HG03378 (cell line): ENCODE data around the gene CBY1.

ENCODE experiments used
- ATAC-seq: cut with Tn5 transposase; IDR thresholded peaks from one replicate; pipeline ENCODE4 v1.9.1; 2021; ENCODE audit warnings: mild to moderate bottlenecking, moderate library complexity; ENCODE audit not compliant: unreplicated experiment

CBY1 gene

DNA sequence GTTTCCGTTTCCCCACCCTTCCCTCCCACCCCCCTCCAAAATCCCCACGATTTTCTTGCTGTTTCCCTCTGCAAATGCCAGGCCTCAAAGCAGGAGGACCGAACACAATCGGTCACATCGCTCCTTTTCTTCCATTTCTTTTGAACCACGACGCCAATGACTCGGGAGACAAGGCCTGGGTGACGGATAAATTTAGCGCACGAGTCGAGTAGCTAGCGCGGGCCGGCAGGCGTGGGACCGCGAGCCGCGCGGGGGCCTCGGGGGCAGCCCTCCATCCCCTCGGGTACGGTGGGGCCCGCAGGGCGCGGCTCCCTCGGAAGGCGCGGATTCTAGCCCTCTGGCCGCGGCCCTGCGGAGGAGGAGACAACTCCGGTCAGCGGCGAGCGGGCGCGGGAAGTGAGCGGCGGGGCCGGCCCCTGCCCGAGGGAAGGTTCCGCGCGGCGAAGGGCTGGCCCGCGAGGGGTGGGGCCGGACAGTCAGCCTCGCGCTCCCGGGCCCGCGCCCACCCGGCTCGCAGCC, 43.9 kb downstream of the CBY1 start:
- ATAC-seq, result no peak

DNA sequence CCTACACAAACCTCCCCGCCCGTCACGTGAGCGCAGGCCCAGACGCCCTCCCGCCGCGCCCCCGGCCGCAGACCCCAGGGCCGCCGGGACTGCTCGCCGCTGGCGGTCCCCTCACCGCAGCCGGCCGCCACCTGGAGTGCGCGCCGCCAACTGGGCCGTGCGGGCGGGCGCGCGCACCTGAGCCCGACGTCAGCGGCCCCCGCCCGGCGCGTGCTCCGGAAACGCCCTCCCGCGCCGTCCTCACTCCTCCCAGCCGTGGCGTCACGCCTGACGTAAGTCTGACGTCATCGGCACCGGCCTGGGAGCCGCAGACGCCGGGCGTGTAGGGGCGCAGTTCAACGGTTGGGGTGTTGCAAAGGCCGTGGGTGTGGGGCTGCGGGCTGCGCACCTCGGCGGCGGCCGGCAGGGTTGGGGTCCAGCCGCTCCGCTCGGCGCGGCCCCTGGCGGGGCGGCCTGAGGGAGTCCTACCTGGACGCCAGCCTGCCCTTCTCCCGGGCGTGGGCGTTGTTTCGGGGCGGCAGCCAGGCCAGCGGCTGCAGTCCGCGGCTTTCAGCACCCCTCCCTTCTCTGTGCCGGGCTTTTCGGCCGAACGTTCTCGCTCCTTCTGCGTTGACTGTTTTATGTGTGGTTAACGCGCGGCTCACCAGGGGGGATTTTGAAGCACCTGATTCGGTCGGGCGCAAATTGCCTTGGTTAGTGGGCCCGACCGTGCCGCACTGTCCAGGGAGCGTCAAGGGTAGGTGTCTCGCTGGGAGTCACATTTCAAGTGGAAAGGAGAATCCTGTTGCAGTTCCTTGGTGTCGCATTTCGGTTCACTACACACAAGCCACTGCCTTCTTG, 44.6 kb downstream of the CBY1 start, which contains the start of gene JOSD1:
Gene JOSD1 (minus strand): TSS at position 155 of the 840 bp plus-strand sequence. CDS start 956 bp downstream, outside the sequence.
- peak; percentile 13 for ATAC-seq

DNA sequence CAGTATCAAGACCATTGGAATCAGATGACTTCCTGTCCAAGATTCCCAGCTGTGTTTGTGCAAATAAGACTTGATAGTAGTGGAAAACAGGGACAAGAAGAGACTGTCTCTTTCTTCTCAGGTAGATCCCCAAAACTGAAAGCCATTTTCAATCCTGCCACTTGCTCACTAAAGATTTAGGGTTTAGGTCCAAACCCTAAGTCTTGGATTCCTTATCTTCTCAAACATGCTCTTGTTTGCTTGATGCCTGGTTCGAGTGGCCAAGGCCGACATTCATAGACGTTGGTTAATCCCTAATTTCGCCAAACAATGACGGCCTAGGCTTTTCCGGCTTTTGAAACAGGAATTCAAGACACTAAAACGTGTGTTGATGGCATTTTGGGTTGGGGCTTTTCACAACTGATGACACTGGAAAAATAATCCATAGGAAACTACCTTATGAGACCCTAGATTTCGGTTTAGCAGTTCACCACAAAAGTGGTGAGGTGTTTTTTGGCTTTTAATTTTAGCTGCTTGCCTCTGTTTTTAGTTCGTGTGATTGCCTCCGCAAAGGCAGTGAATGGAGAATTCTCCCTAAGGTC, 48.3 kb downstream of the CBY1 start:
- no peak for ATAC-seq

DNA sequence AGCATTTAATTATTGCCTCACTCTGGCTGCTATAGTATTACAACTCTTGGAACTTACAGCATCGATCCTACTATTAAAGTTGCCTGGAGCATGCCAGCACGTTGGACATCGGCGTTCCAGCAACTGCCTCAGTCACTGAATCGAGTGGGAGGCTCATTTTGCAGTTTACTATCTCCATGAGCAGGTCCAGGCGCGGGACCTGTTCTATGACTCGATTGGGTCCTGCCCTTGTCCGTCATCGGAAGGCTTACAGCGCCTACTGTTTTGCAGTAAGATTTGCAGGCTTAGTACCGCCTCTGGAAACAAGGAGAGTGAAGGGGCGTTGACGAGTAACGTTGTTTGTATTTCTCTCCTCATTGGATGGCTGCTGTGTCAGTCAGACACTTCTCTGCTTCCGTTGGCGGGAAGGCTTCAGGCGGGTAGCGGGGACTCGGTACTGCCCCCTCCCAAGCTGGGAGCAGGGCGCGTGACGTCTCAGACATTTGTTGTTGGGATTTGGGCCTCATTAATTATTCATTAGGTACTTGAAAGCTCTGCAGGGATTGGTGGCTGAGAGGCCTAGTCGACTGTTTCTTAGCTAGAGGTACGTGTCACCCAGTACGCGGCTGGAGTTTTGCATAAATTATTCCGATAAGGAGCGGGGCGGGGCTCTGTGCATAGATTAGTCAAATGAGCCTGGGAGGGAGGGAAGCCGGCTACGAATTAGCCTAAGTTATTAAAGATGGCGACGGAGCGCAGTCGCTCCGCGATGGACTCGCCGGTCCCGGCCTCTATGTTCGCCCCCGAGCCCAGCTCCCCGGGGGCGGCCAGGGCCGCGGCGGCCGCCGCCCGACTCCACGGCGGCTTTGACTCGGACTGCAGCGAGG, 49.0 kb downstream of the CBY1 start, which contains the start of gene GTPBP1:
Gene GTPBP1 (plus strand): TSS at position 710 of the 866 bp plus-strand sequence. CDS start 12 bp downstream, at position 722.
- ATAC-seq, result peak; percentile 77

DNA sequence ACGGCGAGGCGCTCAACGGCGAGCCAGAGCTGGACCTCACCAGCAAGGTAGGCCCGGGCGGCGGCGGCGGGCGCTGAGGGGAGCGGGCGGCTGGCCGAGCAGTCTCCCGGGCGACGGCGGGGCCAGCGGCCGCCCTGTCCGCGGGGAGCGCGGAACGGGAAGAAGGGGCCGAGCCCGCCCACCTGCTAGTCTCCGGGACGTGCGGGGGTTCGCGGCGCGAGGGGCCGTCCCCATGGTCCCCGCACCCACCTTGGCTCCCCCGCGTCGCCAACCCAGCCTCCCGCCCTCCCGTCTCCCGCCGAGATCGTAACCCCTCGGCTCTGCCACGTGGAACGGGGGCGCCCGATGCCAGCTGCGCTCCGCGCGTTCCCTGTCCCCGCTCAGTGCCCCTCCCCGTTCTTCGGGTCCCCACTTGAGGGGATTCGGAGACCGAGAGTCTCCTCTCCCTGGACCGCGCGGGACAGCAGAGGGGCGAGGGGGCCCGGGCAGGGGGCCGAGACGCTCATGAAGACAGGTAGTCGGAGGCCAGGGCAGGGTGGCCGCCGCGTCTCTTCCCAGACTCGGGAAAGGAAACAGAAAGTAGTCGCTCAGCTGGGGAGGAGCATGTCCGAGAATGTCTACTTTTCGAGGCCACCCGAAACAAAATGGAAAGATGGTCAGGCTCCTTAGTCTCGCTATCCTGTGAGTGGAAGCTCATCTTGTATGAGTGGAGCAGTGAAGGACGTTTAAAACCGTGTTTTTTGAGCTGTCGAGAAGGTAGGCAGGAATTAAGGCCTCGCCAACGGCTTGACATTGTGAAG, 49.9 kb downstream of the CBY1 start:
- ATAC-seq, result no peak

DNA sequence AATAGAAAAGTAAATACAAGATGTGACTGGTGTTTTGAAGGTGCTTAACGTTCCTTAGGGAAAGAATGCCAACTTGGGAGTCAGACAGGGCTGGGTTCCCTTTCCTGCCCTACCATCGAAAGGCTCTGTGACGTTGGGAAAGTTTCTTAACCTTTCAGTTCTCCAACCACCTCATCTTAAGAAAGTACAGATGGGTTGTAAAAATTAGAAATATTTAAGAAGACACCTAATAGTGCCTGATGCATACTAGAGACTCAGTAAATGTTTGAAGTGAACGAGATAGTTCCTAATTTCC, 50.4 kb downstream of the CBY1 start:
- no peak for ATAC-seq

DNA sequence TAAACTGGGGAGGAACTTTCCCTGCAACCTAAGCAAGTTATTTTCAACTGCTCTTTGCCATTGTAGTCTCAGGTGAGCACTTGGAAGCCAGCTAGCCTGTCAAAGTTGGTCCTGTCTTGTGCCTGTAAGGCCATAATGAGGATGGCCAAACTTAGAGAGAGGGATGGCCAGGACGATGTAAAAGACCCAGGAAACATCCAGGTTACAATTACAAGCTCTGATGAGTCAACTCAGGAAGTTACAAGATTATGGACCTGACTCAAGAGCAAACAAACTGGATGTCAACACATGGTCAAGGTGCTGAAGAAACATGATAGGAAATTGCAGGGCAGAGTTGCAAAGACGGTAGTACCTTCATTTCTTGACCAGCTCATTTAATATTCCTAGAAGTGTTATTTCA, 50.9 kb downstream of the CBY1 start:
- no peak for ATAC-seq

DNA sequence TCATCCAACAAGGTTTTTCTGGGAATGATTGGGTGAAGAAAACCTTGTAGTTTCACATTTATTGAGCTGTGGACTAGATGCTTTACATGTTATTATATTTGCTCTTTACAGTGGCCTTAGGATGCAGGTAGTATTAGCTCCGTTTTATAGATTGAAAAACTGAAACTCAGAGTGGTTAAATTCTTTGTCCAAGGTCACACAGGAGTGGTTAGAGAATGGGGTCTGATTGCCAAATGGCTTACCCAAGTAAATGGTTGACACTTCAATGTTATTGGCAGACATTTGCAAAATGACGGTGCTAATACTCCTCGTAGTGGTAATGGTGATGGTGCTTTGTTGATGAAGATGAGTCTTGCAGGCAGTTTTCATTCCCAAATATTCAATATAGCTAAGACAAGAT, 51.5 kb downstream of the CBY1 start:
- ATAC-seq, result no peak

DNA sequence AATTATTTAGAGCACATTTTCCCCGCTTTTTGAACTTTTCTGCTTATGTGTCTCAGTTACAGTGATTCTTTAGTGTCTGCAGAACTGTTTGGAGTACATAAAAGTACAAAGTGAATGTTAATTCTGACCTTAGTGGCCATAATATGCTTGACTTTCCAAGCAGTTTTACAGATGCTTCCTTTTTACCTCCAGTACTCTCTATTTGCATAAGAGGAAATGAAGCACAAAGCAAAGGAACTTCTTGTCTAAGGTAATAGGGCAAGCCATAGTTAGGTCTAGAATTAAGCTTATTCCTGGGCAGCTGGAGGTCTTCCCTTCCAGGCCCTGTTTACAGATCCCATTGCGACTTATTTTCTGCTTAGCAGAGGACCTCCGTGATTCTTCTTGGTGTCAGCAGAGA, 52.9 kb downstream of the CBY1 start:
- ATAC-seq, result no peak

DNA sequence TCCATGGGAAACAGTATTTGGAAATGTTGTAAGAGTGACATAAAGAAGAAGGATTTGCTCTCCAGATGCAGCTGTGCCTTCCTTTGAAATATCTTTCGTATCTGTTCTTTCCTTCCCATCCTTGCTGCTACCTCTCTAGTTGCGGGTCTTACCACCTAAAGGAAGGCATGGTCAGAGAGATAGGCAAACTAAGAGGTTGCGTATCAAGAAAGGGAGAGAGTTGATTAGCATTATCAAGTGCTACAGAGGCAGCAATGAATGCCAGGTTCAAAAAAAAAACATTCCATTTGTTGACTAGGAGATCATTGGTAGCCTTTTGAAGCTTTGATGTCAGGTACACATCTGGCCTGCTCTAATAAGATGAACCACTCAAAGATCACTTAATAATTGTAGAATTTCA, 53.9 kb downstream of the CBY1 start:
- ATAC-seq, result no peak

DNA sequence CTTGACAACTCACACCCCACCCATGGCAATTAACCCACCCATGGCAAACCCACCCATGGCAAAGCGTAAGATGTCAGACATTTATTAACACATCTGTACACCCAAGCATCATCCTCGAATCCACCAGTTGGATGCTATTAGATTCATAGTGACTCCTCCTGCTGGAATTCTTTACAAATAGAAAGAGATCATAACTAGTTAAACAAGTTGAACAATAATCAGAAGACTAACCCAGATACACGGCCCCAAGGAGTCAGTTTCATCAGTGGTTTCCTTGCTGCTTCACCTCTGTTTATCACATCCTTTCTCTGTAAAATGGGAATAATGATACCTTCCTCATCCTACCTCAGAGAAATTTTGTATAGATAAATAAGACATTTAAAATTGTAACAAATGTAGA, 54.4 kb downstream of the CBY1 start:
- ATAC-seq, result no peak

DNA sequence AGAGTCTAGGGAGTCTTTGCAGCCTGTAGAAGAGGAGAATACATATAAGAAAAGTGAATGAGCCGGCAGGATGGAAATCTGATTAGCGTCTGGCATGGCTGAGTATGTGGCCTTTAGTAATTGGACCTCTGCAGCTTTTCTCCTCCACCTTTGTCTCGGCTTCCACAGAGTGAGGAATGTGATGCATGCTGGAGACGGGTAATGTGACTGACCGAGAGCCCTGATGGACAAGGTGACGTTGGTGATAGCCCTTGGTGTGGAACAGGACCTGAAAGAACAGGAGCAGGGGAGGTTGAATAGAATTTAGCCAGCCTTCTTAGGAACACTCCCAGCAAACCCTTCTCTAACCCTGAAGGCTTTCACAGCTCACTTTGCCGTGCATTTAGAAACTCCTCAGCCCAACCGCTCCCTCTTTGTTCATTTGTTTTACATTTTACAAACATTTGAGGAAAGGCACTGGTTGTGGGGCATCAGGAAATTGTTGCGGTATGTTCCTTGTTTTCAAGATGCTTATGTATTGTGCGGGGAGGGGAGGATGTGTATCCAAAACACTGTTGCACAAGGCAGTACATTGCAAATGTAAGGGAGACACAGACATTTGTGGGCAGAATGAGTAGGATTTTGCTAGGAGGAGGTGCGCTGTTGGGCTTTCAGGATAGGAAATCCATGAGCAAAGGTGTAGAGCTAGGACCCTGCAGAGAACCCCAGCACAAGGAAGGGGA, 56.2 kb downstream of the CBY1 start:
- no peak for ATAC-seq

DNA sequence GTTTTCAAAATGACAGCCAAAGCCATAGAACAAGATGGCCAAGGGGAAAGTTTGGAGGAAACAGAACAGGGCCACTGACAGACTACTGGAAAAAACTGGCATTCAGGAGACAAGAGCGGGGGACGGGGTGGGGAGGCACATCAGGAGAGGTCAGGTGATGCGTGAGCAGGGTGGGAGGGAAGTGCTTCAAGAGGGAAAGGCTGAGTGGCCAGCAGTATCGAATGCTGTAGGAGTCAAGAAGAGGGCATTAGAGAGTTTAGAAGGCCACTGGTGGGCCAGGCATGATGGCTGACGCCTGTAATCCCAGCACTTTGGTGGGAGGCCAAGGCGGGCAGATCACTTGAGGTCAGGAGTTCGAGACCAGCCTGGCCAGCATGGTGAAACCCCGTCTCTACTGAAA, 57.5 kb downstream of the CBY1 start:
- no peak for ATAC-seq

DNA sequence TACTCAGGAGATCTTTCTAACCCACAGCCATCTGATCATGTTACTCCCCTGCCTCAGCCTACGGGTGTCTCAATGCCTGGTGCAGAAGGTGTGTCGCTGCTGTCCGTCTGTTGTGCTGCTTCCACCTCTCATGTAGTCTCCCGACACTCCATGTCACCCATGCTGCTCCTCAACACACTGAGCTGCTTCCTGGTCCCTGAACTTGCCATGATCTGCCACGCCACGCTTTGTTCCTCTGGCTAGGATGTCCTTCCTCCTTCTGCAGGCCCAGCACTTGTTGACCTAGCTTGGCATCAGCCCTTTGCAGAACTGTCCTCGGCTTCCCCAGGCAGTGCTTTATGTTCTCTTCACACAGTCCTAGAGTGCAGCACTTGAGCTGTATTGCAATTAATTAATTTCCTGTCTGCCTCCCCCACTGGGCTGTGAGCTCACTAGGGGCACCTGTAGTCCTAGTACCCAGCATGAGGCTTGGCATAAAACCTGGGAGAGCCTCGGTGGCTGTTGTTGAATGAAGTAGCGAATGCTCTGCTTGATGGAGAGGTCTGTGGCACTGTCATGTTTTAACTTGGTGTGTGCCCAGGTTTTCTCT, 58.8 kb downstream of the CBY1 start:
- no peak for ATAC-seq

DNA sequence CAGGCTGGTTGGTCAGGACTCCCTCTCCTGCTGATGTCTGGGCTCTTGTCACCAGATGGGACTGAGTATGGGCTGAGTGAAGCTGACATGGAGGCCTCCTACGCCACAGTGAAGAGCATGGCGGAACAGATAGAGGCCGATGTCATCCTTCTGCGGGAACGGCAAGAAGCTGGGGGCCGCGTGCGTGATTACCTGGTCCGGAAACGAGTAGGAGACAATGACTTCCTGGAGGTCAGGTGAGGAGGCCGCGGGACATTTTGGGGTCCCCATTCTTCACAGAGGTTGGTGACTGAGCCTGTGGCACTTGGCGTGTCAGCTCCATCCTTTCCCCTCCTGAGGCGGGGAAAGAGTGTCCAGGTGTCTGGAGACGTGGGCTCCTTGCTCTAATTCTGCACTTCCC, 59.4 kb downstream of the CBY1 start:
- ATAC-seq, result no peak

DNA sequence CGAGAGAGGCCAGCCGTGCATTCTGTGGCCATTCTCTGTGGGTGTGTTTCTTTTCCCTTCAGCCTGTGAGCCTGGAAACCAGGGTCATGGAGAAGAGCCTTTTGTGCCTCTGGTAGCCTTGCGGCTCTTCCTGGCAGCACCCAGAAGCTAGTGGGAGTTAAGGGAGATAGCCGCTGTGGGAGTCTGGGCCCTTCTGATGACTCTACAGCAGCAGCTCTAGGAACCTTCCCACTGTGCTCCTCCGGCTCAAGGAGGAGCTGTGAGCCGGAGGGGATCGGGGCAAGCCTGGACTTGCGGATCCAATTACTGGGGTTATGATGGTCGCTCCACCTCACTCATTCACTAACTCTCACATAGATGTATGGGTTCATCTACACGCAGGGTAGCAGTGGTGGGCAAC, 59.8 kb downstream of the CBY1 start:
- no peak for ATAC-seq

DNA sequence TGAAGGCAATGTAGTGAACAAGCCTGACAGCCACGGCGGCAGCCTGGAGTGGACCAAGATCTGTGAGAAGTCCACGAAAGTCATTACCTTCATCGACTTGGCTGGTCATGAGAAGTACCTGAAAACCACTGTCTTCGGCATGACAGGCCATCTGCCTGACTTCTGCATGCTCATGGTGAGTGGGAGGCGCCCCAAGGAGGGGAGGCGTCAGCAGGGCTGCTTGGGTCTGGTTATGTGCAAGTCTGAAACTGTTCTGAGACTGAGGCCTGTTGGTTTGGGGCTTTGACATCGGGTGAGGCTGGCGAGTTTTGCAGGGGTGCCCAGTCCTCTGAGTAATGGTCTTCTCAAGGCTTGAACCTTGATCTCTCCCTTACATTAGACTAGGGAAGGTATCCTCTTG, 60.4 kb downstream of the CBY1 start:
- no peak for ATAC-seq

DNA sequence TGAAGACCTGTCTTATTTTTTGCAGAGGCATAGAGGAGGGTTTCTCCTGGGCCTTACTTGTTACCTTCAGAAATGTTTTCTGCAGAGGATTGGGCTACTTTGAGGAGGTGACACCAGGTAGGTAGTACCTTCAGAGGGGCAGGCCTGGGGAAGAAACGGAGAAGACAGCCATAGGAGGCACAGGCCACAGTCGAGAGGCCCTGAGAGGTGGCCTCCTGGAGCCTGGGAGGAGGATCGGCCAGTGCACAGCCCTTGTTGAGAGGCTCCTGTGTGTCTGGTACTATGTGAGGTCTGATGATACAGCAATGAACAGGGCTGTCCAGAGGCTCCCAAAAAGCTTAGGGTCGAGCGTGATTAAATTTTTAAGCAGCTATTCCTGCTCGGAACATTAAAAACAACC, 60.8 kb downstream of the CBY1 start:
- ATAC-seq, result no peak

DNA sequence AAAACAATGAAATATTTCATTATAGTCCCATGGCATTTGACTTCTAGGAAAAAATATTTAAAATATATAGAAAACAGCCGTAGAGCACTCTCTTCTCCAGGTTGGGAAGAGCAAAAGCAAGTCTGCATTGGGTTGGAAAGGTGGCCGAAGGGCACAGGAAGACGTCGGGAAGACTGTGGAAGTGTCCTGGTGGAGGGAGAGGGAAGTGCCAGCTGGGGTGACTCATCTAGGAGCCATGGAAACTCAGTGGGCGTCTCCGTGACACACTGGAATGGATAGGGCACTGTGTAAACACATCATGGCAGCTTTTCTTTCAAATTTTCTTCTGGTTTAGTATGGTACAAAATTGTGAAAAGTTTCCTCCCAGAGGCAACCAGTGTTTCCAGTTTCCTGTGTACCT, 62.0 kb downstream of the CBY1 start:
- ATAC-seq, result no peak

DNA sequence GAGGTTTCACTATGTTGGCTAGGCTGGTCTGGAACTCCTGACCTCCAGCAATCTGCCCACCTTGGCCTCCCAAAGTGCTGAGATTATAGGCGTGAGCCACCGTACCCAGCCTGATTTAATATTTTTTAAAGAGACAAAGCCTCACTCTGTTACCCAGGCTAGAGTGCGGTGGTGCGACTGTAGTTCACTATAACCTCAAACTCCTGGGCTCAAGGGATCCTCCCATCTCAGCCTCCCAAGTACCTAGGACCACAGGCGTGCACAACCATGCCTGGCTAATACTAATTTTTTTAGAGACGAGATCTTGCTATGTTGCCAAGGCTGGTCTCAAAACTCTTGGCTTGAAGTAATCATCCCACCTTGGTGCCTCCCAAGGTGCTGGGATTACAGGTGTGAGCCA, 62.8 kb downstream of the CBY1 start:
- no peak for ATAC-seq
